Keratinocyte (primary cell): ENCODE data around the gene OR56B4. TPM values are rescaled to one million over a fixed set of nuclear protein-coding genes. Genes with fewer than 3 reads are reported as not detected.
"Not testable (repeated sequence)": the region's sequence is repeated elsewhere in the genome, so short reads cannot be mapped to it uniquely, and the experiment has no call there.

Experiments used
- DNase-seq: peaks from one replicate; pipeline ENCODE4 v3.0.0-alpha.2; 2011; ENCODE audit warnings: low read depth, missing footprints, low spot score
- FAIRE-seq: peaks from 2 replicates; lab custom pipeline; 2011; peaks lifted over from hg19 to GRCh38; lab: Jason Lieb, UNC
- H2AFZ ChIP-seq: 2 replicates; pipeline ENCODE4 v1.6.0; 2012; ENCODE audit warnings: low read length, control low read depth, inconsistent platforms; ENCODE audit not compliant: control insufficient read depth
- H3K27ac ChIP-seq: 2 replicates; pipeline ENCODE4 v1.5.1; 2011; ENCODE audit warnings: low read length; ENCODE audit not compliant: control insufficient read depth, insufficient read depth
- H3K27me3 ChIP-seq: 3 replicates; pipeline ENCODE4 v1.6.0; 2011; ENCODE audit warnings: low read length; ENCODE audit not compliant: control insufficient read depth, insufficient read depth; ENCODE audit errors: extremely low read depth
- H3K36me3 ChIP-seq, 2 experiments: 2 replicates in 1 of 2; 3 replicates in 1 of 2; pipeline ENCODE4 v1.5.1; 2011; ENCODE audit warnings: low read length in 2 of 2, mild to moderate bottlenecking in 1 of 2; ENCODE audit not compliant: control insufficient read depth in 2 of 2, insufficient read depth in 2 of 2; ENCODE audit errors: extremely low read depth in 1 of 2
- H3K4me1 ChIP-seq: 3 replicates; pipeline ENCODE4 v1.5.1; 2011; ENCODE audit warnings: low read length; ENCODE audit not compliant: control insufficient read depth, insufficient read depth; ENCODE audit errors: extremely low read depth
- H3K4me2 ChIP-seq: 3 replicates; pipeline ENCODE4 v1.6.0; 2011; ENCODE audit warnings: low read depth, low read length; ENCODE audit not compliant: control insufficient read depth, insufficient read depth; ENCODE audit errors: extremely low read depth
- H3K4me3 ChIP-seq, 3 experiments: fragments of 200-600 bp in 1 of 3; sonication (generic) in 1 of 3; 2 replicates in 2 of 3; 3 replicates in 1 of 3; pipeline ENCODE4 v1.5.1; 2011 to 2016; ENCODE audit warnings: low read length in 3 of 3, mild to moderate bottlenecking in 3 of 3, control low read depth in 2 of 3, inconsistent platforms in 1 of 3, low read depth in 1 of 3, mixed read lengths in 1 of 3, mixed run types in 1 of 3, moderate library complexity in 1 of 3; ENCODE audit not compliant: control insufficient read depth in 2 of 3, insufficient read depth in 2 of 3; ENCODE audit errors: extremely low read depth in 1 of 3
- H3K79me2 ChIP-seq: 2 replicates; pipeline ENCODE4 v1.6.0; 2012; ENCODE audit warnings: low read length; ENCODE audit not compliant: control insufficient read depth, insufficient read depth
- H3K9ac ChIP-seq: 3 replicates; pipeline ENCODE4 v1.6.0; 2011; ENCODE audit warnings: low read length; ENCODE audit not compliant: control insufficient read depth, insufficient read depth; ENCODE audit errors: extremely low read depth
- H3K9me1 ChIP-seq: 3 replicates; pipeline ENCODE4 v1.6.0; 2011; ENCODE audit warnings: low read length; ENCODE audit not compliant: control insufficient read depth, insufficient read depth; ENCODE audit errors: extremely low read depth
- H3K9me3 ChIP-seq: 2 replicates; pipeline ENCODE4 v1.5.1; 2012; ENCODE audit warnings: low read depth, low read length; ENCODE audit not compliant: control insufficient read depth
- H4K20me1 ChIP-seq: 3 replicates; pipeline ENCODE4 v1.6.0; 2011; ENCODE audit warnings: low read length; ENCODE audit not compliant: control insufficient read depth, insufficient read depth; ENCODE audit errors: extremely low read depth
- EZH2 ChIP-seq: IDR thresholded peaks from one replicate; pipeline ENCODE4 v1.6.1; 2012; ENCODE audit warnings: inconsistent platforms, mild to moderate bottlenecking, low read length, moderate library complexity
- dilution Hi-C: fragments of 300-500 bp; cut with MboI; formaldehyde crosslinking; loops from one replicate; pipeline ENCODE4 v1.7.0; 2020; ENCODE audit warnings: low sequenced_read_pairs; ENCODE audit not compliant: extremely low pct_ligation_motif_present
- polyA plus RNA-seq, 5 experiments: library from polyadenylated mRNA; depleted of rRNA in 3 of 5; stranded (reverse) in 3 of 5; stranded (forward) in 1 of 5; unstranded in 1 of 5; fragments of >200 nt; gene quantifications; 1 replicate in 1 of 5; 2 replicates in 3 of 5; 3 replicates in 1 of 5; pipeline versions ENCODE4 v1.2.1 to v1.2.3, GENCODE V29; 2011 to 2012; ENCODE audit warnings: missing spikeins in 2 of 5, low read depth in 1 of 5, low replicate concordance in 1 of 5
- TF ChIP-seq, protein P1 (sequence below), 3 experiments: IDR thresholded peaks in 1 of 3; conservative IDR thresholded peaks in 1 of 3; optimal IDR thresholded peaks in 1 of 3; 2 replicates in 2 of 3; 3 replicates in 1 of 3; pipeline versions ENCODE3 to v1.5.1; 2011; ENCODE audit warnings: low read length in 3 of 3, mild to moderate bottlenecking in 3 of 3, moderate library complexity in 2 of 3, control low read depth in 1 of 3, inconsistent platforms in 1 of 3; ENCODE audit not compliant: insufficient read depth in 2 of 3; ENCODE audit errors: extremely low read depth in 1 of 3

Gene OR56B4
- polyA plus RNA-seq, 1 donor (not counting 4 experiments of a cell fraction or from before 2014, with no cell fraction given): not detected

DNA sequence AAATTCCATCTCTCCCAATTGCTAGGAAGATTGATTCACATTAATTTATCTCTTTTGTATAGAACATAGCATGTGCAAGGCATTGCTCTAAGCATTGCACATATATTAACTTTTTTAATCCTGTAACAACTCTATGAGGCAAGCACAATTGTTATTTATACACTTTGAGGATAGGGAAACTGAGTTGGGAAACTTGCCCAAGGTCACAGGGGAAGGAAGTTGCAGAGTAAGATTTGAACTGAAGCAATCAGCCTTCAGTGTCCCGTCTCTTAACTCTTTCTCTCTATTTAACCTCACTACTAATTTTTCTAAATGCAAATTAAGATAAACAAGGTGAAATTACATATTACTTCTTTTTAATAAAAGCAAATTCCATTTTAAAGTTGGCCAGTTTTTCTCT lies 22.2 kb downstream of the OR56B4 start:
- no peaks in the 10 kb centered on the region for H3K36me3 ChIP-seq
- H3K9me1 ChIP-seq: no peaks in the 10 kb centered on the region
- no peak overlapping the region for H3K4me3 ChIP-seq
- H3K79me2 ChIP-seq: no peaks in the 10 kb centered on the region
- H3K4me1 ChIP-seq: no peaks in the 10 kb centered on the region
- no peaks in the 10 kb centered on the region for H4K20me1 ChIP-seq
- H3K4me2 ChIP-seq: no peak overlapping the region
- dilution Hi-C loops: no loop called here
- H3K9me3 ChIP-seq: no peaks in the 10 kb centered on the region
- TF ChIP-seq EZH2: no peak
- TF ChIP-seq, protein P1, sequence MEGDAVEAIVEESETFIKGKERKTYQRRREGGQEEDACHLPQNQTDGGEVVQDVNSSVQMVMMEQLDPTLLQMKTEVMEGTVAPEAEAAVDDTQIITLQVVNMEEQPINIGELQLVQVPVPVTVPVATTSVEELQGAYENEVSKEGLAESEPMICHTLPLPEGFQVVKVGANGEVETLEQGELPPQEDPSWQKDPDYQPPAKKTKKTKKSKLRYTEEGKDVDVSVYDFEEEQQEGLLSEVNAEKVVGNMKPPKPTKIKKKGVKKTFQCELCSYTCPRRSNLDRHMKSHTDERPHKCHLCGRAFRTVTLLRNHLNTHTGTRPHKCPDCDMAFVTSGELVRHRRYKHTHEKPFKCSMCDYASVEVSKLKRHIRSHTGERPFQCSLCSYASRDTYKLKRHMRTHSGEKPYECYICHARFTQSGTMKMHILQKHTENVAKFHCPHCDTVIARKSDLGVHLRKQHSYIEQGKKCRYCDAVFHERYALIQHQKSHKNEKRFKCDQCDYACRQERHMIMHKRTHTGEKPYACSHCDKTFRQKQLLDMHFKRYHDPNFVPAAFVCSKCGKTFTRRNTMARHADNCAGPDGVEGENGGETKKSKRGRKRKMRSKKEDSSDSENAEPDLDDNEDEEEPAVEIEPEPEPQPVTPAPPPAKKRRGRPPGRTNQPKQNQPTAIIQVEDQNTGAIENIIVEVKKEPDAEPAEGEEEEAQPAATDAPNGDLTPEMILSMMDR (optimal IDR thresholded peaks at IDR 0.05 in 1 of 3, IDR thresholded peaks at IDR 0.05 in 1 of 3, conservative IDR thresholded peaks at IDR 0.05 in 1 of 3; ENCODE audit: extremely low read depth in 1 of 3, insufficient read depth in 2 of 3, low read length in 3 of 3): no peak
- H3K9ac ChIP-seq: no peak overlapping the region
- no peaks in the 10 kb centered on the region for H3K27me3 ChIP-seq
- no peak overlapping the region for H2AFZ ChIP-seq
- DNase-seq: no peak
- FAIRE-seq: no peak
- H3K27ac ChIP-seq: no peak overlapping the region

DNA sequence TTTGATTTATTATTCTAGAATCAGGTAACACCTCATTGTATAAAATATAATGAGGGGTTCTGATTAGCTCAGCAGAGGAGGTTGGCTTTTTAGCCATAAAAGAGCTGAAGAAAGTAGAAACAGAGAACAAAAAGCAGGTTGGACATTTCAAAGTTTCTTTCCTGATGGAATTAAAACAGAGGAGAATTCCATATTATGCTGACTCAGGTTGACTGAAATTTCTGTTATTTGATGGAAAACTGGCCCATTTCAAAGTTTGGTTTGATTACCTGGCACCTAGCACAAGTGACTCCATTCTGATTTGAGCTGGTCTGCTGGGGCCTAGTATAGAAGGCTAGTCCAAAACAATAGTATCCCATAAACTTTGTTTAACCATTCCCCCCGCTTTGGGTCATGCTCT lies 24.9 kb downstream of the OR56B4 start:
- TF ChIP-seq EZH2: no peak
- TF ChIP-seq, protein P1 (optimal IDR thresholded peaks at IDR 0.05 in 1 of 3, IDR thresholded peaks at IDR 0.05 in 1 of 3, conservative IDR thresholded peaks at IDR 0.05 in 1 of 3; ENCODE audit: extremely low read depth in 1 of 3, insufficient read depth in 2 of 3, low read length in 3 of 3): no peak
- Histone ChIP-seq H3K27ac (no peak overlapping the region), H4K20me1 (no peaks in the 10 kb centered on the region), H3K9me1 (no peaks in the 10 kb centered on the region), H3K79me2 (no peaks in the 10 kb centered on the region), H3K27me3 (no peaks in the 10 kb centered on the region), H3K4me1 (no peaks in the 10 kb centered on the region), H3K9me3 (no peaks in the 10 kb centered on the region), H3K4me3 (no peak overlapping the region), H3K9ac (no peak overlapping the region), H3K4me2 (no peak overlapping the region), H3K36me3 (no peaks in the 10 kb centered on the region), H2AFZ (no peak overlapping the region)
- no peak for FAIRE-seq
- DNase-seq: no peak
- dilution Hi-C loops: no loop called here

DNA sequence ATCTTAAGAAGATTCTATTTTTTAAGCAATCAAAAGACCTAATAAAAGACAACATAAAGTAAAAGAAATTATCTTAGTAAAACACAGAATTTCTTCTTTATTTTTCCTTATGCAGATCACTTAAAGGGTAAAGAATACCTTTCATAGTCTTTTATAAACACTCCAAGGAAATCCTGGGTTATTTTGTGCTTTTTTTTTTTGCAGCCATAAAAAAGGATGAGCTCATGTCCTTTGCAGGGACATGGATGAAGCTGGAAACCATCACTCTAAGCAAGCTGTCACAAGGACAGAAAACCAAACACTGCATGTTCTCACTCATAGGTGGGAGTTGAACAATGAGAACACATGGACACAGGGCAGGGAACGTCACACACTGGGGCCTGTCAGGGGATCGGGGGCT lies 28.5 kb downstream of the OR56B4 start:
- H2AFZ ChIP-seq, H3K36me3 ChIP-seq, H3K4me3 ChIP-seq, H3K27me3 ChIP-seq, H3K4me1 ChIP-seq, H3K27ac ChIP-seq, FAIRE-seq, H4K20me1 ChIP-seq, DNase-seq, H3K9me3 ChIP-seq, H3K9ac ChIP-seq, H3K4me2 ChIP-seq, H3K79me2 ChIP-seq, H3K9me1 ChIP-seq, dilution Hi-C loops: not testable (repeated sequence)
